NCI-H345 (cell line): ENCODE results near the gene AP1S1.
"Not testable (repeated sequence)": the region's sequence is repeated elsewhere in the genome, so short reads cannot be mapped to it uniquely, and the experiment has no call there.

Source experiments
- DNase-seq: peaks from one replicate; lab custom pipeline; 2025; lab: John Stamatoyannopoulos, UW

AP1S1 gene

DNA sequence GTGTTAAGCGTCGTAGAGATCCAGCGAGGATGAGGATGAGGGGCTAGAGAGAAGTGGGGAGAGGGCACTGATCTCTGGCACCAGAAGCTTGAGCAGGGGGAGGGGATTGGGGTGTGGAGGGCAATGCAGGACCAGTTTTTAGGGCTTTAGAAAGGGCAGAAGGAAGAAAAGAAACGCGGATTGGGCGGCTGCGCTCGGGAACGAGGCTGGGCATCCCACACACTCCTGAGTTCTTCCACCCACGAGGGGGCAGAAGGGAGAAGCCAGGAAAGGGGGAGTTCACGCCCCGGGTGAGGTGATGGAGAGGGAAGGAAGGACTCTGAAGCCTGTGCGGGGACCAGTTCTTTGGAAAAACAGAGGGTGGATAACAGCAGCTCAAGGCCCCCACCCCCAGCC lies 17.2 kb downstream of the AP1S1 start:
- no peak for DNase-seq

DNA sequence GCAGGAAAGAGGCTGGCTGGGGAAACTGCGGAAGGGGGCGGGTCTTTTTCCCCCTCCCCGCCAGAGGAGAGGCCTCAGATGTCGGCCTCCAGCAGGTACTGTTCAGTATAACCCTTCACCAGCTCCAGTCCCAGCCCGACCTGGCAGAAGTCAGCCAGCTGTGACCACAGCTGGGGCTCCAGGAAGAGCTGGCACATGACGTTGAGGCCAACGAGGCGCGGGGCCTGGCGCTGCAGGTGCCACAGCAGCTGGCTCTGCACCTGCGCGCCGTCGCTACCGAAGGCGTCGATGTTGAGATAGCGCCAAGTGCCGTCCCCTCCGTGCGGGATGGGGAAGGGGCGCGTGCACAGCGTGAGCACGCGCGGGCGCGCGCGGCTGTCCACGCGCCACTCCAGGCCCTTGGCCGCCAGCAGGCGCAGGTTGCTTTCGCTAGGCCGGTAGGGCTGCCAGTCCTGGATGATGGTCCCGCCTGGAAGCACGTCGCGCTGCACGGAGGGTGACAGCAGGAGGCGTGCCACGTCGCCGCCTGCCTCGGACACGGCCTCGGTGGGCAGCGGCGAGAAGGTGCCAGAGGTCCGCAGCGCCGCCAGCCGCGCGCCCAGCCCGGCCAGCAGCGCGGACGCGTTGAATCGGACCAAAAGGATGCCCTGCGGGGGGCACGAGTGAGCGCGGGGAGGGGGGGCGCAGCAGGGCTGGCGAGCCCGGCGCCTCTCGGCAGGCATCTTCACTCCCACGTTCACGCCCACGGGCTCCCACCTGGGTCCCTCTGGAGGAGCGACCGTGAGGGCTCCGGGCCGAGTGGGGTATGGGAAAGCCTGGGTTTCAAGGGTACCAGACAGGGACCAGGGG lies 18.0 kb downstream of the AP1S1 start:
- peak; percentile 81 for DNase-seq

DNA sequence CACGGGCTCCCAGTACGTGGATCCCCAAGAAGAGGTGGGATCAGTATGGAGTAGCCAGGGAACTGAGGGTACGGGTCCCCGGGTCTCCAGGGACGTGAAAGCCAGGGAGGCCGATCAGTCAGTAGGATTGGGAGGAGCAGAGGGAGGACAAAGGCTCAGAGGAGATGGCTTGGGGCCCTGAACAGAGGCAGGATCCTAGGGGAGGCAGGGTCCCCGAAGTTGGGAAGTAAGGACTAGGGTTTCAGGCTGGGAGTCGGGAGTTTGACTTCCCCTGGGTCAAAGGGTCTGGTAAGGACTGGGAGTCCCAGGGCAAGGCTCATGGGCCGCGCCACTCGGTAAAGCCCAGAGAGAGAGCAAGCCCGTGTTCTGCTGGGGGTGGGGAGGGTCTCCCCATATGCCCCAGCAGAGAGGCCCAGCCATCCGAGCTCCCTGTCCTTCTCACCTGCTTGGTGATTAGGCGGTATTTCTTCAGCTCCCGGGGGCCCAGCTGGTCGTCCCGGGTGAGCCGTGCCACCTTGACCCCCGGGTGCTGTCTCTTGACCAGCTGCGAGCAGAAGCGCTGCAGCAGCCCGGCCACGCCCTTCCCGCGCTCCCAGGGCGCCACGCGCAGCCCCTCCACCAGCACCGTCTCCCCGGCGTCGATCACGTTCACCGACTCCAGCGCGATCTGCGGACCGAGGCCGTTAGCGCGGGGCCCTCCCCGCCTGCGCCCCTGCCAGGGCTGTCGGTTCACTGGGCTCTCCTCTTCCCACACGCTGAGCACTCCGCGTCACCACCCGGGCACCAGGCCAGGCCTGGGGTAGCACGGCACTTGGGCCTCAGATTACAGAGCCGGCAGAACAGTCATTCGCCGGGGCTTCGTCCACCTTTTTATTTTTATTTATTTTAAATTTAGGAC lies 18.8 kb downstream of the AP1S1 start:
- peak; percentile 89 for DNase-seq

DNA sequence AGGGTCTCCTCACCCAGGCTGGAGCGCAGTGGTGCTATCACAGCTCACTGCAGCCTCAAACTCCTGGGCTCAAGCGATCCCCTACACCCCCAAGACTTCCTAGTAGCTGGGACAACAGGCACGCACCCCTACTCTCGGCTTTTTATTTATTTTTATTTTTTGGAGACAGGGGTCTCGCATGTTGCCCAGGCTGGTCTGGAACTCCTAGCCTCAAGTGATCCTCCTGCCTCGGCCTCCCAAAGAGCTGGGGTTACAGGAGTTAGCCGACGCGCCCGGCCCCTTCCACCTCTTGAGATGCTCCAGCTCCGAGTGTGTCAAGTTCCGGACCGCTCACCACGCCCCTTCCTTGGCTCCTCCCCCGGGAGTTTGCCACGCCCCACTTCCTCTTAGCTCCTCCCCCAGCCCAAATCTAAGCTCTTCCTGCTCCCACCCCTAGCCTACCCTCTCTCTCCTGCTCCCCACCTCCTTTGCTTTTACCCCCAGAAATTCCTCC lies 19.5 kb downstream of the AP1S1 start:
- DNase-seq: peak; percentile 55

DNA sequence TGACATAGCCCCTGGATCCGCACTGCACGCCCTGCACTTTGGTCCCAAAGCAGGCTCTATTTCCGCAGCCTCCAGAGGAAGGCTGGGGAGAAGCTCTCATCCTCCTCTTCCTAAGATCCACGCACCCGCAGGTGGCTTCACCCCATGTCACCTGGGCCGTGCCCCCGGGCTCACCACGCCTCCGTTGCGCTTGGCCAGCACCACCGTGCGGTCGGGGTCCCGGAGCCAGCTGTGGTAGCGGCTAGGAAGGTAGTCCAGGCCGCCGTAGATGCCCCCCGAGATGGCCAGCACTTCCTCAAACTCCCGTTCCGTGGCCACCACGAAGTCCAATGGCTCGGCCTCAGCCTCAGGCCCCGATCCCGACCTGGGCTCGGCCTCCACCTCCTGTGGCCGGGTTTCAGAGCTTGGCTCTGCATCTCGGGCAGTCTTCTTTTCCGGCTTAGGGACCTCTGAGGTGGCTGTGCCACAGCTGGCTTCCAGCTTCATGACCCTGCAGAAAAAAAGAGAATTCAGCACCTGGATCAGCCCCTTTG lies 20.1 kb downstream of the AP1S1 start:
- no peak for DNase-seq

DNA sequence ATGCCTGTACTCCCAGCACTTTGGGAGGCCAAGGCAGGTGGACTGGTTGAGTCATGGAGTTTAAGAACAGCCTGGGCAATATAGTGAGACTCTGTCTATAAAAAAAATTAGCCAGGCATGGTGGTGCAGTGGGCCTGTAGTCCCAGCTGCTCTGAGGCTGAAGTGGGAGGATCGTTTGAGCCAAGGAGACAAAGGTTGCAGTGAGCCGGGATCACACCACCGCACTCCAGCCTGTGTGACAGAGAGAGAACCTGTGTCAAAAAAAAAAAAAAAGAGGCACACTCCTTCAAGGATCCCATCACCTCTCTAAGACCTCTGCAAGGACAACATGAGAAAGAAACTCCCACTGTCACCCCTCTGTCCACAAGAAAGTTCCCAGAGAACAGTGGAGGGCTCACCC lies 21.4 kb downstream of the AP1S1 start:
- DNase-seq: no peak

DNA sequence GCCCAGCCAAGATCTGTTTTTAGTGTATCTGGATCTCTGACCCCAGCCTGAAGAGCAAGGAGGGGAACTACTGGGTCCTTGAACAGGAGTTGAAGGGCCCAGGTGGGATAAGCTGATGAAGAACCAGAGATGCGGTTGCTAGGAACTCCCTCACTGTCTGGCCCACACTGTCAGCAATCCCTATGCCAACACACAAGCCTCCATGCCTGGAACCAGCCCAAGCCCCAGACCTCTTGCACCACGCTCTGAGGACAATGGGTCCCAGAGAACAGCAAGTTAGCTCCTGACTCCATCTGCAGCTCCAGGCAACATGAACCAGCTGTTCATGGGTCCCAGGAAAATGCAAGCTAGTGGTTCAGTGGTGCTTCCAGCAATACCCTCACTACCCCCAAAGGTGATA lies 23.4 kb downstream of the AP1S1 start:
- no peak for DNase-seq

DNA sequence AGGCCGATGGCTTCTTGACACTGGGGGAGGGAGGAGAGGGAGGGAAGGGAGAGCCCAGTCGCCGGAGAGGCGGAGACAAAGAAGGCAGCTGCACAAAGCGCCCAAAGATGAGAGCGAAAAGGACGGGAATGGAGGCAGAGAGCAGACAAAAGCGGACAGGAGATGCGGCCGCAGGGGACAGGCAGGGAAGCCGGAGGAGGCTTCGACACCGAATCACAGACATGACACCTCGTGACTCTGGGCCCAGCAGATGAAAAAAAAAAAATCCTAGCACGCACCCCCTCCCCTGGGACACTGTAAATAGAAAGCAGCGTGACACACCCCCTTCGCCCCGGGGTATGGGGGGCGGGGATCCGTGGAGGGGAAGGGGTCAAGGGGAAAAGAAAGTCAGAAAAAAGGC lies 24.8 kb downstream of the AP1S1 start:
- peak; percentile 54 for DNase-seq

DNA sequence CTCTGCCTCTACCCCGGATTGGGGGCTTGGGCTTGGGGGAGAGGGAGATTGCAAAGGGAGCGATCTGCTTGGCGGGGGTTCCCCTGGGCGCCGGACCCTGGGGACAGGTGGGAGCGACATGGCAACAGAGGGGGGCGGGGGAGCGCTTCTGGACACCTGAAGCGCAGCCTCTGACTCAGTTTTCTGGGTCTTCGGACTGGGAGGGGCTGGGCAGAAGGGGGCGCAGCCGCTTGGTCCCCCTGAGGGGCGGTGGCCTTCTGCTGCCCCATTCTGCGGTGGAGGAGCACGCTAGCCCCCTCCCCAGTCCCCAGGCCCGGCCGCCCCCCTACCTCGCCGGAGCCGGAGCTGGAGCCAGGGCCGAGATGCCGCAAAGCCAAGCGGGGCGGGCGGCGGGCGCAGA lies 25.4 kb downstream of the AP1S1 start:
- no peak for DNase-seq

DNA sequence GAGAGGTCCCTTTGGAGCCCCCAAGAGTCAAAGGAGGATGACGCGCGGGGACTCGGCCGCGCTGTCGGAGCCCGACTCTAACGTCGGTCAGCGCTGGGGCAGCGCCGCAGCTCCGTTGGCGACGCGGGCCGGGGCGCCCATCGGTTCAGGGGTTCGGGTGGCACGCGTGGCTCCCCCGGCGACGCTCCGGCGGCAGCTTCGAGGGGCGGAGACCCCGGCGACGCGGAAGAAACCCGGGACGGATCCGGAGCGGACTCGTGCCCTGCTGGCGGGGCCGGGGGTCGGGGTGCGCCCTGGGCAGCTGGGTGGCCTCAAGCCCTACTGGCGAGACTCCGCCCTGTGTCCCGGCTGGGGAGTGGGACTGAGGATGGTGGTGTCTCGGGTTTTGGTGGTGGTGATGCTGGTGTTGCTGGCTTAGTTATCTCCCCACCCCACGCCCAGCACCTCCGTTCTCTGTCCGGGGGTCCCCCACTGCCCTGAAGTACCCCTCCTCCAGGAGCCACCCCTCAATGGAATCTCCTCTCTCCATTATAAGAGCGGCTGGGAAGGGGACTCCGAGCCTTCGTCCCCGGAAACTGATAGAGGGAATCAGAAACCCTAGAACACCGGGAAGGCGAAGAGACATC lies 26.0 kb downstream of the AP1S1 start, which contains the start of gene NAT16:
Gene NAT16 (minus strand): TSS at position 164 of the 626 bp plus-strand sequence. CDS start 5,486 bp downstream, outside the sequence.
- no peak for DNase-seq

DNA sequence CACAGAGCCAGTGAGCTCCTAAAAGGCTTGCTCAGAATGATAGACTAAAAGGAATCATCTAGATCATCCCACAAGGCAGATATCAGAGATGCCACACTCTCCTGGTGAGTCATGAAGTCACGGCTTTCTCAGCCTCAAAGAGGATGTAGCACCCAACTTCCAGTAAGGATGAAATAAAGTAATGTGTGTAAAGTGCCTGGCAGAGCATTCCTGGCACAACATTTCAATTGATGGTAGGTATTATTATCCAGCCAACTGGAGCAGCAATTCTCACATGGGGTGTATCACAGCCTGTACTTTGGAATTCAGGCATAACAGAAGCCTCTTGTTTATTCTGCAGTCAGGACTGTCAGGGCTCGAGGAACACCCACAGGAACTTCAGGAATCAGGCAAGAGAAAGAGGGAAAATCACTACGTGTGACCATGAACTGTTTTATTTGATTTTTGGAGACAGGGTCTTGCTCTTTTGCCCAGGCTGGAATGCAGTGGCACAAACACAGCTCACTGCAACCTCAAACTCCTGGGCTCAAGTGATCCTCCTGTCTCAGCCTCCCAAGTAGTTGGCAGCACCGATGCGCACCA lies 31.1 kb downstream of the AP1S1 start:
- no peak for DNase-seq

DNA sequence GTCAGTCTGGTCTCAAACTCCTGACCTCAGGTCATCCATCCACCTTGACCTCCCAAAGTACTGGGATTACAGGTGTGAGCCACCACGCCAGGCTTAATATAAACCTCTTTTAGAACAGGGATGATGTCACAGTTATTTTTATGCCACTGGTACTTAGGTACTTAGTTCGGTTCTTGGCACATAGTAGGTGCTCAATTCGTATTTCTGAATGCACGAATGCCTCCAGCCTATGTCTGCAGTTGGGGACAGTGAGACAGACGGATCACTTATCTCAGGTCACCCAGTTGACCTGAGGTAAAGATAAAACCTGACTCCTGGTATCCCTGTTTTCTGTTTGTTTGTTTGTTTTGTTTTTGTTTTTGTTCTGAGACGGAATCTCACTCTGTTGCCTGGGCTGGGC lies 31.9 kb downstream of the AP1S1 start:
- no peak for DNase-seq

DNA sequence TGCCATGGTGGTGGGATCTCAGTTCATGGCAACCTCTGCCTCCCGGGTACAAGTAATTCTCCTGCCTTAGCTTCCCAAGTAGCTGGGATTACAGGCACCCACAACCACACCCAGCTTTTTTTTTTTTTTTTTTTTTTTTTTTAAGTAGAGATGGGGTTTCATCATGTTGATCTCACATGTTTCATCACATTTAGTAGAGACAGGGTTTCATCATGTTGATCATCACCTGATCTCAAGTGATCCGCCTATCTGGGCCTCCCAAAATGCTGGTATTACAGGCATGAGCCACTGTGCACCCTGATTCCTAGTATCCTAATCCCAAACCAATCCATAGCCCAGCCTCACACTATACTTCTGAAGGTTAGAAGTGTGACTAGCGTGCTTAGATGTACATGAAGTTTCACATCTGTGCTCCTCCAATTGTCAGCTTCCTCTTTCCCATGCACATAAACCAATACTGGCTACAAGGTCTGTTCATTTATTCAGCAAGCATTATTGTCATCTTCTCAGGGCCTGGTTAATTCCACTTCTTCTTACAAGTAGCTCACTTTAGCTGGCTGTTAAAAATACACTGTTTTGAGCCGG lies 32.7 kb downstream of the AP1S1 start:
- no peak for DNase-seq

DNA sequence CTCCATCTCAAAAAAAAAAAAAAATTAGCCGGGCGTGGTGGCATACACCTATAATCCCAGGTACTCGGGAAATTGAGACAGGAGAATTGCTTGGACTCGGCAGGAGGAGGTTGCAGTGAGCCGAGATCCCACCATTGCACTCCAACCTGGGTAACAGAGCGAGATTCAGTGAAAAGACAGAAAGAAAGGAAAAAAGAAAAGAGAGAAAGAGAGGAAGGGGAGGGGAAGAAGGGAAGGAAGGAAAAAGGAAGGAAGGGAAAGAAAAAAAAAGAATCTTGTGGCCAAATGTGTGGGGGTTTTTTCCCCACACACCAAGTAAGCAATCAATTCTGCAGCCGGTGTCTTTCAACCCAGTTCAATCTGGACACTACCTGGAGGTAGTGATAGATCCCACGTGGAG lies 34.8 kb downstream of the AP1S1 start:
- DNase-seq: no peak

DNA sequence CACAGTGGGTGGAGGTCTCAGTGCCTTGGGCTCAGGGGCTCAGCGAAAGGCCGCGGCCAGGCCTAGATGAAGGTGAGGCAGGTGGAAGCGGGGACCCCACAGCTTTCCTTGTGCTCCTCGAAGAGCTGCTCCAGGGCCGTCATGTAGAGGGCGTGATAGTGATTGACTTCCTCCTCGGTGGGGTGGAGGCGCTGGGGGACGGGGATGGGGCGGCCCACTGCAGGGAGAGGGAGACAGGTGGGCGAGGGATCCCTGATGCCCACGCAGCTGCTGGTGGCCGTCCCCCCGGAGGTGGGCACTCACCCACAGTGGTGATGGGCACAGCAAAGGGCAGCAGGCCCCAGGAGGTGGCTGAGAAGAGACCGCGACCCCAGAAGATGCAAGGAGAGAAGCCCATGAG lies 41.6 kb downstream of the AP1S1 start:
- DNase-seq: no peak

DNA sequence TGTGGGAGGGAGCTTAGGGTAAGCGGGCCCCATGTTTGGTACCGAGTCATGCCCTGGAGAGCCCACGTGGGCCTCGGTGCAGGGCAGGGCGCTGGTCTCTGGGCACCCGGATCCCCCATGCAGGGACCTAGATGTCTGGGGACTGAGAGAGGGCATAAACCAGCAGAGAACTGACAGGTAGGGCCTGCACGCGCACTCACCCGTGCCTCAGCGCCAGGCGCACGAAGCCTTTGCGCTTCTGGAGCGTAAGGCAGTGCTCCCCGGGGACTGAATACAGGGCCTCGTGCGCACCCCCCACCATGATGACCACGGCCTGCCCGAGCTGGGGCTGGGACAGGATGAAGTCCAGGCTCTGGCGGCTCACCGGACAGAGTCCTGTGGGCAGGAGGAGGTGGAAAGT lies 43.7 kb downstream of the AP1S1 start:
- no peak for DNase-seq

DNA sequence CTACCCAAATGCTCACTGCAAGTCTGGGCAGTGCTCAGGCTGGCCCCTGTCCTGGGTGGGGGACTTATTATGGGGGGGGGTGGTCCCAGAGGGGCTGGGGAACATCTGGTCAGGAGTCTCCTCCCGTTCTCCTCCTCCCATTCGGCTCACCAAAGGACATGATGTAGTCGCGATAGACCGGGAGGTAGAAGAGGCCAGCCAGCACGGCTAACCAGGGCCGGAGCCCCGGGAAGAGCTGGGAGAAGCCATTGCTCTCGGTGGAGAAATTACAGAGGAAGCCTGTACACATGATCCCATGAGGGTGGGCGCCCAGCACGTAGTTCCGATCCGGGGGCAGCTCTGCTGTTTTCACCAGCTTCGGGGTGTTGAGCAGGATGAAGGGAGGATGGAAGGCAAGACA lies 44.2 kb downstream of the AP1S1 start:
- DNase-seq: no peak

DNA sequence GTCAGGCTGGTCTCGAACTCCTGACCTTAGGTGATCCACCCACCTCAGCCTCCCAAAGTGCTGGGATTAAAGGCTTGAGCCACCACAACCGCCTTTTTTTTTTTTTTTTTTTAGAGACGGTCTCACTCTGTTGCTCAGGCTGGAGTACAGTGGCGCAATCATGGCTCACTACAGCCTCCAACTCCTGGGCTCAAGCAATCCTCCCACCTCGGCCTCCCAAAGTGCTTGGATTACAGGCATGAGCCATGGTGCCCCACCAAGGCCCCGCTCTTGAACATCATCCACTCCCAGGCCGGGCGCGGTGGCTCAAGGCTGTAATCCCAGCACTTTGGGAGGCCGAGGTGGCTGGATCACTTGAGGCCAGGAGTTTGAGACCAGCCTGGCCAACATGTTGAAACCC lies 45.2 kb downstream of the AP1S1 start:
- not testable (repeated sequence) for DNase-seq

DNA sequence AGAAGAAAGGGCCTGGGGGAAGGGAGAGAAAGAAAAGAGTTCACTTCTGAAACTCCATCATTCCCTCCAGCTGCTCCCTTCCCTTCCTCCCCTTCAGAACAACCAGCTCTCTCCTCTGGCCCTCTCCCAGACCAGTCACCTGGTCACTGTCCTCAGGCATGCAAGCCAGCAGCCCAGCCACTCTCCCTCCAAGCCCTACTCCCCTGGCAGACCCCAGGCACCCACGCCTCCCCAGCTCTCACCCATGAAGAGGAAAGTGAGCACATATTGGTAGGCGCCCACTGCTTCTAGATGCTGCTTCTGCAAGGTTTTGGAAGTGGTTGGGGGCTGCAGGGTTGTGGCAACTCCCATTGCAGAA lies 46.2 kb downstream of the AP1S1 start:
- DNase-seq: no peak

DNA sequence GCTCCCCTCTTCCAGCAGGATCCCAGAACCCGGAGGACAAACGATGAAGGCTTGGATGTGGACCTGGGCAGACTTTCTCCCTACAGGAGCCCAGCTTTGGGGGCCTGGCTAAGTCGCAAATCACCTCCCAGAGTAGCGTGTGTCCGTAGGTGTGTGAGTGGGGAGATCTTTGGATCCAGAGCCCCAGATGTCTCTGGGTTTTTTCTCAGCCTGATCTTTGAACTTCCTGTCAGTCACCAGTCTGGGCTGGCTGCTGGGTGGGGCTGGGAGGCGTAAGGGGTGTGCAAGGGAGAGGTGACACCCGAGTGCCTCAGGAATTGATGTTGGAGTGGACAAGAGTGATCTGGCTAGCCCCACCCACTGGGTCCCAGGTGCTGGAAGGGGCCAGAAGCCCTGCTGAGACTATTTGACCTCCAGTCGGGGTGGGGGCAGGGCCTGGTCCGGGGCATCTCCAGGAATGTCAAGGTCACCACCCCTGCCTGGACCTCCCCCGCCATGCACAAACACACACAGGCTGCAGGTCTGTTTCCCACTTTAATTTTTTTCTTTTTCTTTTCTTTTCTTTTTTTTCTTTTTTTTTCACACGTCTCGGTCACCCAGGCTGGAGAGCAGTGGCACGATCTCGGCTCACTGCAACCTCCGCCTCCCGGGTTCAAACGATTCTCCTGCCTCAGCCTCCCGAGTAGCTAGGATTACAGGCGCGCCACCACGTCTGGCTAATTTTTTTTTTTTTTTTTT lies 46.8 kb downstream of the AP1S1 start, which contains the start of gene MOGAT3:
Gene MOGAT3 (minus strand): TSS at position 175 of the 738 bp plus-strand sequence. CDS start 182 bp downstream, outside the sequence.
- no peak for DNase-seq
